Measurements from ENCODE around the gene UTP3. TPM values are rescaled to one million over a fixed set of nuclear protein-coding genes. Genes with fewer than 3 reads are reported as not detected.

The UTP3 gene
- total RNA-seq, 2 experiments from 2014 or later, result 34.0 to 57.8 TPM

GRCh38 chr4:70706044-70706461 lies 17.7 kb downstream of the UTP3 start:
- H2AFZ ChIP-seq (ENCODE audit: low read length), result peak overlapping the region; percentile 76
- TF ChIP-seq CTCF (conservative IDR thresholded peaks at IDR 0.05; ENCODE audit: low read length) (no peak), EZH2phosphoT487 (IDR thresholded peaks at IDR 0.05; ENCODE audit: borderline replicate concordance, low read depth, low read length) (no peak)
- no peaks in the 10 kb centered on the region for H3K9me2 ChIP-seq (ENCODE audit: insufficient read depth, low read length)
- peaks cover 29% of the 10 kb centered on the region; the same call in 1 of the 2 replicates for H3K79me2 ChIP-seq (ENCODE audit: insufficient read depth, low read depth, low read length)
- no peak for DNase-seq (ENCODE audit: low spot score)
- no peaks in the 10 kb centered on the region for H3K9me3 ChIP-seq (ENCODE audit: low read length)
- peaks cover 37% of the 10 kb centered on the region for H3K4me1 ChIP-seq (ENCODE audit: insufficient read depth, low read length, poor library complexity, severe bottlenecking)
- CTCF ChIA-PET (ENCODE audit: unreplicated experiment), result interaction anchor here (0.5 to 3.9 kb wide), 4 partner anchors 17 to 251 kb away, joined by 3 to 18 read pairs (median 3); no protein-coding TSS in a partner anchor
- H3K36me3 ChIP-seq (ENCODE audit: insufficient read depth, low read length), result no peaks in the 10 kb centered on the region
- H4K20me1 ChIP-seq (ENCODE audit: insufficient read depth, low read length), result no peaks in the 10 kb centered on the region
- H3K4me3 ChIP-seq (ENCODE audit: low read depth, low read length, poor library complexity, severe bottlenecking), result peak overlapping the region; percentile 90
- BruUV-seq (replicated peaks), result TSS peak; percentile 43
- intact Hi-C loops (cut with micrococcal nuclease; ENCODE audit: unreplicated experiment), result loop anchor here (5.0 kb wide), 1 partner anchor 286 kb away; the partner anchor contains the start of gene DCK
- peak overlapping the region; percentile 89 for H3K4me2 ChIP-seq (ENCODE audit: low read length)
- POLR2A ChIA-PET, result interaction anchor here (0.6 to 9.7 kb wide), 19 partner anchors 9 to 251 kb away, joined by 3 to 127 read pairs (median 4); partner anchors contain the start of genes JCHAIN and UTP3
- peak overlapping the region; percentile 77 for H3K27ac ChIP-seq (ENCODE audit: low read depth, low read length, poor library complexity, severe bottlenecking)

DNA sequence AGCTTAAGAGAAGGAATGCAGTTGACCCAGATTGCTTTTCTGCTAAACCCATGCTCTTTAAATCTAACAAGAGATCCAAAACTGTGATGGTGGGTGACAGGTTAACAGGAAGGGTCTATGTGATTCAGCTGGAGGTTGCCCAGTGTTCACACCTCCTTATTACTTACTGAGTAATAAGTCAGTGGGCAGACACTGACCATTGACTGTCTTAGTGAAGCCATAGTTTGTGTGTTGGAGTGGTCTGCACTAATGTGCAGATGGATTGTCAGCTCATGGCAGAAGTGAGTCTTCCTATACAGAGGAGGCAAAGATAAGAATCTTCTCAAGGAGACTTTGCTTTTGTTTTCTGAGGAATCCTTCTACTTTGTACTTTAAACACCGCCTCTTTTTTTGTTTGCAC lies 18.2 kb downstream of the UTP3 start:
- no peaks in the 10 kb centered on the region for H4K20me1 ChIP-seq (ENCODE audit: insufficient read depth, low read length)
- no peaks in the 10 kb centered on the region for H3K36me3 ChIP-seq (ENCODE audit: insufficient read depth, low read length)
- no peaks in the 10 kb centered on the region for H3K9me2 ChIP-seq (ENCODE audit: insufficient read depth, low read length)
- H2AFZ ChIP-seq (ENCODE audit: low read length), result no peak overlapping the region; the same call in 1 of the 2 replicates
- no peak overlapping the region for H3K27ac ChIP-seq (ENCODE audit: low read depth, low read length, poor library complexity, severe bottlenecking)
- ChIA-PET CTCF (ENCODE audit: unreplicated experiment) (interaction anchor here (0.5 to 3.9 kb wide), 4 partner anchors 17 to 250 kb away, joined by 3 to 18 read pairs (median 3); no protein-coding TSS in a partner anchor), POLR2A (interaction anchor here (0.6 to 9.7 kb wide), 20 partner anchors 10 to 250 kb away, joined by 3 to 127 read pairs (median 4); partner anchors contain the start of genes JCHAIN and UTP3)
- DNase-seq (ENCODE audit: low spot score), result no peak
- no TSS peak for BruUV-seq (replicated peaks)
- intact Hi-C loops (cut with micrococcal nuclease; ENCODE audit: unreplicated experiment), result loop anchor here (5.0 kb wide), 1 partner anchor 286 kb away; the partner anchor contains the start of gene DCK
- peak overlapping the region; percentile 90 for H3K4me3 ChIP-seq (ENCODE audit: low read depth, low read length, poor library complexity, severe bottlenecking)
- H3K79me2 ChIP-seq (ENCODE audit: insufficient read depth, low read depth, low read length), result peaks cover 29% of the 10 kb centered on the region; the same call in 1 of the 2 replicates
- H3K4me1 ChIP-seq (ENCODE audit: insufficient read depth, low read length, poor library complexity, severe bottlenecking), result peaks cover 42% of the 10 kb centered on the region
- H3K4me2 ChIP-seq (ENCODE audit: low read length), result peak overlapping the region; percentile 89
- TF ChIP-seq CTCF (conservative IDR thresholded peaks at IDR 0.05; ENCODE audit: low read length), result no peak
- TF ChIP-seq EZH2phosphoT487 (IDR thresholded peaks at IDR 0.05; ENCODE audit: borderline replicate concordance, low read depth, low read length), result no peak
- no peaks in the 10 kb centered on the region for H3K9me3 ChIP-seq (ENCODE audit: low read length)
